VCaP (cell line): Measurements from ENCODE around the gene TUBA4A.
A peak's percentile ranks its signal among the peaks of the same experiment; 100 is the strongest.

ENCODE experiments used
- H3K27ac ChIP-seq: fragments of 450-650 bp; 2 replicates; pipeline ENCODE4 v1.5.1; 2017
- TF ChIP-seq, protein P1 (sequence below): fragments of 450-650 bp; conservative IDR thresholded peaks from 2 replicates; pipeline ENCODE4 v1.5.1; 2017; ENCODE audit warnings: mild to moderate bottlenecking, moderate library complexity

Gene TUBA4A

DNA sequence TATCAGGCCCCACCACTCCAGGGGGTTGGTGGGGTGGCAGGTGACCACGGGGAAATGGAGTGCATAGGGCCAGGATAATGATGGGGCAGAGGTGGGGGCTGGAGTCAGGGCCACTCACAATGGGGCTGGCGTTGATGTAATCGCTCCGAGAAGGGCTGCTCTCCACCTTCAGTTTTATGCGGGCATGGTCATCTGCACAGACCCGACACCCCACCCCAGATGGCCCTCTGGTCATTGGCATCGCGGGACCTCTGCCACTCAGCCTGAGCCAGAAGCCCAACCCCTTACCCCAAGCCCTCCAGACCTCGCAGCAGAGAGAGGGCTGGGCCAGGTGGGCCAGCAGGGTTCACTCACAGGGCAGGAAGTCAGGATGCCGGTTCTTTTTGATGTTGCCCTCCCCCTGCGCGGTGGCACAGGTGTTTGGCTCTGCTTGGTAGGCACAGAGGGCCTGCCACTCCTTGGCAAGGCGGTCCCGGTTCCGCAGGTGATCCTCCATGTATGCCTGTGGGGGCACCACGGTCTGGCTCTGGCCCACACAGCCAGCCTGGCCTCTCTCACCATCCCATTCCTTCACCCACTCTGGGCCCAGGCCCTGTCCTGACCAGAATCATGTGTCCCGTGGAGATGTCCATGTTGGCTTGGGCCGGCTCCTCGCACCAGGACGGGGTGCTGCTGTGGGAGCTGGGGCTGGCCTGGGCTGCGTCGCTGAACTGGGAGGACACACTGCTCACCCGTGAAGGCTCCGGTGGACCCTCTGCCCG, 43.1 kb upstream of the TUBA4A start:
- no peak overlapping the region for H3K27ac ChIP-seq
- TF ChIP-seq, protein P1, sequence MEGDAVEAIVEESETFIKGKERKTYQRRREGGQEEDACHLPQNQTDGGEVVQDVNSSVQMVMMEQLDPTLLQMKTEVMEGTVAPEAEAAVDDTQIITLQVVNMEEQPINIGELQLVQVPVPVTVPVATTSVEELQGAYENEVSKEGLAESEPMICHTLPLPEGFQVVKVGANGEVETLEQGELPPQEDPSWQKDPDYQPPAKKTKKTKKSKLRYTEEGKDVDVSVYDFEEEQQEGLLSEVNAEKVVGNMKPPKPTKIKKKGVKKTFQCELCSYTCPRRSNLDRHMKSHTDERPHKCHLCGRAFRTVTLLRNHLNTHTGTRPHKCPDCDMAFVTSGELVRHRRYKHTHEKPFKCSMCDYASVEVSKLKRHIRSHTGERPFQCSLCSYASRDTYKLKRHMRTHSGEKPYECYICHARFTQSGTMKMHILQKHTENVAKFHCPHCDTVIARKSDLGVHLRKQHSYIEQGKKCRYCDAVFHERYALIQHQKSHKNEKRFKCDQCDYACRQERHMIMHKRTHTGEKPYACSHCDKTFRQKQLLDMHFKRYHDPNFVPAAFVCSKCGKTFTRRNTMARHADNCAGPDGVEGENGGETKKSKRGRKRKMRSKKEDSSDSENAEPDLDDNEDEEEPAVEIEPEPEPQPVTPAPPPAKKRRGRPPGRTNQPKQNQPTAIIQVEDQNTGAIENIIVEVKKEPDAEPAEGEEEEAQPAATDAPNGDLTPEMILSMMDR, result no peak

GRCh38 chr2:219296142-219296541, 42.4 kb upstream of the TUBA4A start:
- H3K27ac ChIP-seq, result no peak overlapping the region
- TF ChIP-seq, protein P1, result no peak

GRCh38 chr2:219294356-219295351, 40.9 kb upstream of the TUBA4A start:
- TF ChIP-seq, protein P1, result peak; percentile 98
- H3K27ac ChIP-seq, result peak overlapping the region; percentile 77

- peak overlapping the region; percentile 77 for H3K27ac ChIP-seq
- TF ChIP-seq, protein P1, result no peak
These were observed 40.1 kb upstream of the TUBA4A start for GRCh38 chr2:219293736-219294231.

DNA sequence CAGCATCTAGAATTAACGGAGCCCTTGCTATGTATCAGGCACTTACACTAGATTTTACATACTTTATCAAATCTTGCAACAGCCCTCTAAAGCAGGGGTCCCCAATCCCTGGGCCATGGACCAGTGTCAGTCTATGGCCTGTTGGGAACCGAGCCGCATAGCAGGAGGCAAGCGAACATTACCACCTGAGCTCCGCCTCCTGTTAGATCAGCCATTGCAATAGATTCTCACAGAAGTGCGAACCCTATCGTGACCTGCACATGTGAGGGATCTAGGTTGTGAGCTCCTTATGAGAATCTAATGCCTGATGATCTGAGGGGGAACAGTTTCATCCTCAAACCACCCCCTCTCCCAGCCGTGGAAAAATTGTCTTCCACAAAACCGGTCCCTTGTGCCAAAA, 38.9 kb upstream of the TUBA4A start:
- TF ChIP-seq, protein P1, result no peak
- H3K27ac ChIP-seq, result no peak overlapping the region

- H3K27ac ChIP-seq, result no peak overlapping the region
- TF ChIP-seq, protein P1, result no peak
These were observed 38.3 kb upstream of the TUBA4A start for GRCh38 chr2:219291910-219292490.

- H3K27ac ChIP-seq, result no peak overlapping the region
- TF ChIP-seq, protein P1, result no peak
These were observed 37.7 kb upstream of the TUBA4A start for GRCh38 chr2:219291394-219291793.
